ENCODE measurements around the gene ACE.
A peak's percentile ranks its signal among the peaks of the same experiment; 100 is the strongest.

The ACE gene

GRCh38 chr17:63476854-63477479, at the start of gene ACE:
TSS of gene ACE (plus strand) at chr17:63477061. CDS start at chr17:63477095, 34 bp downstream.
- DNase-seq: peak; percentile 52

- DNase-seq: no peak
Observed at GRCh38 chr17:63429766-63430165, 47.1 kb upstream of the ACE start.

GRCh38 chr17:63430223-63430622, 46.6 kb upstream of the ACE start:
- no peak for DNase-seq

GRCh38 chr17:63431618-63431938, 45.3 kb upstream of the ACE start:
- no peak for DNase-seq

- no peak for DNase-seq
Observed at GRCh38 chr17:63431939-63432804, 44.7 kb upstream of the ACE start.

- no peak for DNase-seq
Observed at GRCh38 chr17:63433746-63434591, 42.9 kb upstream of the ACE start.

GRCh38 chr17:63434951-63435571, 41.8 kb upstream of the ACE start:
- no peak for DNase-seq

- DNase-seq: peak; percentile 68
Observed at GRCh38 chr17:63435681-63436522, 41.0 kb upstream of the ACE start.

GRCh38 chr17:63436523-63437110, 40.2 kb upstream of the ACE start:
- no peak for DNase-seq

GRCh38 chr17:63437287-63438091, 39.4 kb upstream of the ACE start:
- no peak for DNase-seq

GRCh38 chr17:63438092-63439051, 38.5 kb upstream of the ACE start:
- no peak for DNase-seq

GRCh38 chr17:63439687-63440086, 37.2 kb upstream of the ACE start:
- DNase-seq: no peak

GRCh38 chr17:63440127-63440769, 36.6 kb upstream of the ACE start:
- DNase-seq: no peak

- DNase-seq: no peak
Observed at GRCh38 chr17:63440770-63441335, 36.0 kb upstream of the ACE start.

GRCh38 chr17:63441654-63442053, 35.2 kb upstream of the ACE start:
- DNase-seq: no peak

- DNase-seq: no peak
Observed at GRCh38 chr17:63442074-63442473, 34.8 kb upstream of the ACE start.

GRCh38 chr17:63442549-63443035, 34.3 kb upstream of the ACE start:
- DNase-seq: no peak

GRCh38 chr17:63443053-63443452, 33.8 kb upstream of the ACE start:
- no peak for DNase-seq

- no peak for DNase-seq
Observed at GRCh38 chr17:63444457-63444856, 32.4 kb upstream of the ACE start.

Data from DMS153 (cell line).